Liver (tissue), 9 donors: ENCODE data around the gene NBEAL2. TPM values are rescaled to one million over a fixed set of nuclear protein-coding genes. Genes with fewer than 3 reads are reported as not detected.
A peak's percentile ranks its signal among the peaks of the same experiment; 100 is the strongest.

ENCODE experiments used
- DNase-seq: peaks from one replicate; pipeline ENCODE4 v3.0.0-alpha.2; 2017; ENCODE audit warnings: low spot score
- H3K27ac ChIP-seq, 2 donors: one replicate each; pipeline ENCODE4 v1.7.0; 2013; ENCODE audit warnings: inconsistent platforms in 2 of 2, low read length in 2 of 2, control low read depth in 1 of 2, low read depth in 1 of 2, mild to moderate bottlenecking in 1 of 2
- H3K27me3 ChIP-seq, 4 donors: one replicate each; pipeline versions ENCODE4 v1.6.1 to v1.7.0; 2013; ENCODE audit warnings: low read length in 3 of 4, inconsistent platforms in 1 of 4, mild to moderate bottlenecking in 1 of 4, moderate library complexity in 1 of 4; ENCODE audit not compliant: control insufficient read depth in 4 of 4, insufficient read depth in 4 of 4
- H3K36me3 ChIP-seq, 4 donors: one replicate each; pipeline versions ENCODE4 v1.6.1 to v1.7.0; 2013; ENCODE audit warnings: low read length in 3 of 4, mild to moderate bottlenecking in 3 of 4, low read depth in 1 of 4, moderate library complexity in 1 of 4; ENCODE audit not compliant: control insufficient read depth in 4 of 4, insufficient read depth in 3 of 4
- H3K4me1 ChIP-seq, 4 donors: one replicate each; pipeline versions ENCODE4 v1.6.1 to v1.7.0; 2013; ENCODE audit warnings: low read length in 3 of 4, mild to moderate bottlenecking in 3 of 4, moderate library complexity in 1 of 4; ENCODE audit not compliant: control insufficient read depth in 4 of 4, insufficient read depth in 4 of 4
- H3K4me3 ChIP-seq, 3 donors: one replicate each; pipeline versions ENCODE4 v1.6.1 to v1.7.0; 2013; ENCODE audit warnings: low read length in 3 of 3, control low read depth in 1 of 3, low read depth in 1 of 3, mild to moderate bottlenecking in 1 of 3
- H3K9ac ChIP-seq, 2 donors: one replicate each; pipeline ENCODE4 v1.7.0; 2013; ENCODE audit warnings: low read length in 2 of 2, mild to moderate bottlenecking in 2 of 2, moderate library complexity in 2 of 2, control low read depth in 1 of 2, low read depth in 1 of 2
- H3K9me3 ChIP-seq, 4 donors: one replicate each; pipeline versions ENCODE4 v1.6.1 to v1.7.0; 2013; ENCODE audit warnings: low read length in 3 of 4; ENCODE audit not compliant: control insufficient read depth in 4 of 4
- ATF3 ChIP-seq: IDR thresholded peaks from 2 replicates; pipeline ENCODE4 v1.6.1; 2016; ENCODE audit warnings: antibody characterized with exemption
- CTCF ChIP-seq: fragments of 150-350 bp; IDR thresholded peaks from 2 replicates; pipeline ENCODE4 v1.5.1; 2017; ENCODE audit warnings: improper control_type of control experiment, low read depth, low read length; ENCODE audit not compliant: missing input control
- FOXA1 ChIP-seq: IDR thresholded peaks from 2 replicates; pipeline ENCODE4 v1.6.1; 2016; ENCODE audit warnings: antibody characterized with exemption
- FOXA2 ChIP-seq: IDR thresholded peaks from 2 replicates; pipeline ENCODE4 v1.6.1; 2016; ENCODE audit warnings: antibody characterized with exemption
- GABPA ChIP-seq, 2 donors: IDR thresholded peaks in 1 of 2; conservative IDR thresholded peaks in 1 of 2; 2 replicates each; pipeline ENCODE4 v1.6.1; 2016; ENCODE audit warnings: antibody characterized with exemption in 2 of 2, mild to moderate bottlenecking in 1 of 2, moderate library complexity in 1 of 2
- HNF4A ChIP-seq, 2 donors: conservative IDR thresholded peaks; 2 replicates each; pipeline ENCODE4 v1.6.1; 2016; ENCODE audit warnings: antibody characterized with exemption in 2 of 2, mild to moderate bottlenecking in 2 of 2
- HNF4G ChIP-seq: IDR thresholded peaks from 2 replicates; pipeline ENCODE4 v1.6.1; 2016; ENCODE audit warnings: antibody characterized with exemption
- JUND ChIP-seq, 2 donors: IDR thresholded peaks; 2 replicates each; pipeline ENCODE4 v1.6.1; 2016; ENCODE audit warnings: antibody characterized with exemption in 2 of 2
- MAX ChIP-seq: IDR thresholded peaks from 2 replicates; pipeline ENCODE4 v1.6.1; 2016; ENCODE audit warnings: antibody characterized with exemption
- NR2F2 ChIP-seq: IDR thresholded peaks from 2 replicates; pipeline ENCODE4 v1.6.1; 2016; ENCODE audit warnings: antibody characterized with exemption
- RAD21 ChIP-seq, 2 donors: IDR thresholded peaks; 2 replicates each; pipeline ENCODE4 v1.6.1; 2016; ENCODE audit warnings: antibody characterized with exemption in 2 of 2, mild to moderate bottlenecking in 2 of 2
- REST ChIP-seq: IDR thresholded peaks from 2 replicates; pipeline ENCODE4 v1.6.1; 2016; ENCODE audit warnings: antibody characterized with exemption, mild to moderate bottlenecking
- RXRA ChIP-seq, 2 donors: IDR thresholded peaks; 2 replicates each; pipeline ENCODE4 v1.6.1; 2017 to 2018; ENCODE audit warnings: antibody characterized with exemption in 2 of 2, mild to moderate bottlenecking in 1 of 2
- TAF1 ChIP-seq: conservative IDR thresholded peaks from 2 replicates; pipeline ENCODE4 v1.6.1; 2016; ENCODE audit warnings: antibody characterized with exemption, mild to moderate bottlenecking
- YY1 ChIP-seq: IDR thresholded peaks from 2 replicates; pipeline ENCODE4 v1.6.1; 2016; ENCODE audit warnings: antibody characterized with exemption, mild to moderate bottlenecking
- ZBTB33 ChIP-seq: IDR thresholded peaks from 2 replicates; pipeline ENCODE4 v1.6.1; 2016; ENCODE audit warnings: antibody characterized with exemption
- WGBS: extraction: QIAGEN DNeasy Blood & Tissue Kit; methylation state at CpG from one replicate; pipeline ENCODE4 v1.1.7; 2013; 5-methylcytosine and 5-hydroxymethylcytosine counted together
- polyA plus RNA-seq, 2 donors: library from polyadenylated mRNA; stranded (reverse) in 1 of 2; unstranded in 1 of 2; fragments of 200-250 nt in 1 of 2; fragments of >200 nt in 1 of 2; fragmentation: Nextera tagmentation in 1 of 2; extraction: Ambion mirVana in 1 of 2; gene quantifications; one replicate each; pipeline versions ENCODE4 v1.2.1 to v1.2.3, GENCODE V29; 2013 to 2015
- total RNA-seq, 2 donors: library from RNA; depleted of rRNA; stranded (reverse); fragments of >200 nt; gene quantifications; one replicate each; pipeline ENCODE4 v1.2.3, GENCODE V29; 2014
- donor health status: healthy.
- donor health status: healthy.
- donor health status: healthy.
- donor health status: healthy.
- donor health status: healthy.

Gene NBEAL2
- total and polyA plus RNA-seq, 4 donors: 2.0 to 20.7 (median 7.6) TPM

GRCh38 chr3:46946856-46947545 lies 32.5 kb upstream of the NBEAL2 start:
- Histone ChIP-seq H3K36me3 (peaks cover 0 to 2% (median 0%) of the 10 kb centered on the region in 4 donors), H3K27me3 (no peaks in the 10 kb centered on the region), H3K9me3 (no peaks in the 10 kb centered on the region), H3K4me1 (peaks cover 47 to 88% (median 58%) of the 10 kb centered on the region in 4 donors), H3K4me3 (no peak overlapping the region), H3K27ac (peak overlapping the region; percentile 47 to 70), H3K9ac (no peak overlapping the region)
- TF ChIP-seq GABPA (IDR thresholded peaks at IDR 0.05 in 1 of 2, conservative IDR thresholded peaks at IDR 0.05 in 1 of 2) (no peak), FOXA1 (no peak), RXRA (IDR thresholded peaks at IDR 0.05) (no peak), REST (no peak), RAD21 (IDR thresholded peaks at IDR 0.05) (no peak), HNF4G (no peak), FOXA2 (no peak), JUND (IDR thresholded peaks at IDR 0.05) (no peak), CTCF (no peak), ZBTB33 (no peak), HNF4A (conservative IDR thresholded peaks at IDR 0.05) (no peak), TAF1 (no peak), YY1 (no peak), ATF3 (no peak), NR2F2 (no peak)
- 58% methylated on average over 7 of the region's 7 CpGs for WGBS
- no peak for DNase-seq

- no peak for DNase-seq
- Histone ChIP-seq H3K4me1 (peaks cover 47 to 84% (median 58%) of the 10 kb centered on the region in 4 donors), H3K9ac (no peak overlapping the region), H3K9me3 (no peaks in the 10 kb centered on the region), H3K27ac (peak overlapping the region; percentile 47 to 70), H3K4me3 (no peak overlapping the region), H3K36me3 (no peaks in the 10 kb centered on the region), H3K27me3 (no peaks in the 10 kb centered on the region)
- no peak for TF ChIP-seq MAX
- TF ChIP-seq RXRA (IDR thresholded peaks at IDR 0.05): no peak
- TF ChIP-seq FOXA2: no peak
- TF ChIP-seq GABPA (IDR thresholded peaks at IDR 0.05 in 1 of 2, conservative IDR thresholded peaks at IDR 0.05 in 1 of 2): no peak
- no peak for TF ChIP-seq NR2F2
- no peak for TF ChIP-seq CTCF
- WGBS: 81% methylated on average over 4 of the region's 4 CpGs
These were observed 31.9 kb upstream of the NBEAL2 start for GRCh38 chr3:46947546-46947901.
